OCI-LY1 (cell line): ENCODE results near the gene NECTIN3.

Source experiments
- CTCF ChIP-seq: fragments of 200-600 bp; sonication (generic), shearing (Covaris generic); IDR thresholded peaks from 2 replicates; pipeline ENCODE4 v1.5.1; 2017; ENCODE audit warnings: mild to moderate bottlenecking, antibody characterized with exemption, low read length, moderate library complexity, mixed read lengths
- EZH2 ChIP-seq: fragments of 200-600 bp; sonication (generic), shearing (Covaris generic); IDR thresholded peaks from 2 replicates; pipeline ENCODE4 v1.8.0; 2017; ENCODE audit warnings: borderline replicate concordance, mixed run types, mild to moderate bottlenecking, antibody characterized with exemption, low read length, moderate library complexity, mixed read lengths

GRCh38 chr3:111069974-111070771 lies 1.4 kb upstream of the NECTIN3 start:
- no peak for TF ChIP-seq CTCF
- no peak for TF ChIP-seq EZH2
